IPS-NIHi7 (cell line): Measurements from ENCODE around the gene TTC7B.

Experiments
- DNase-seq: peaks from one replicate; pipeline ENCODE4 v3.0.0; 2012; ENCODE audit warnings: mixed read lengths; ENCODE audit errors: extremely low spot score

TTC7B gene

GRCh38 chr14:90491221-90491885 is 324.9 kb downstream of the TTC7B start:
- DNase-seq, result no peak

- no peak for DNase-seq
Observed at GRCh38 chr14:90490720-90491050, 325.5 kb downstream of the TTC7B start.

- DNase-seq, result no peak
Observed at GRCh38 chr14:90489916-90490719, 326.1 kb downstream of the TTC7B start.

DNA sequence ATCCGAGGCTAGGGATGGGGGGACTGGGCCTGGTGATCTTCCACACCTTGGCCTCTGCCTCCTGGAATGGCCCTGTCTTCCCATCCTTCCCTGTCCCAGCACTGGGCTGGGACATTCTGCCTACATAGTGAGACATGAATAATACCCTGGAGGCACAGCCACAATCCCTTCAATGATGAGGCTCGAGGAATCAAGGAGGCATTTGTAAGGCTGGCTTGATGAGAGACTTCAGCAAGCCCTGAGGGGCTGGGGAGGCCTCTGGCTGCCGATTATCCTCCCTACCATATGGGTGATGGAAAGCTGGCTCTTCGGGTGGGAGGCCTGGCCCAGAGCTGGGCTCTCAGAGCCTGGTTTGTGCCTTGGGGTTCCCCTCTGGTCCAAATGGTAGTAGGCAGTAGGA is 326.9 kb downstream of the TTC7B start:
- DNase-seq, result no peak

- no peak for DNase-seq
Observed at GRCh38 chr14:90488256-90488655, 328.0 kb downstream of the TTC7B start.

DNA sequence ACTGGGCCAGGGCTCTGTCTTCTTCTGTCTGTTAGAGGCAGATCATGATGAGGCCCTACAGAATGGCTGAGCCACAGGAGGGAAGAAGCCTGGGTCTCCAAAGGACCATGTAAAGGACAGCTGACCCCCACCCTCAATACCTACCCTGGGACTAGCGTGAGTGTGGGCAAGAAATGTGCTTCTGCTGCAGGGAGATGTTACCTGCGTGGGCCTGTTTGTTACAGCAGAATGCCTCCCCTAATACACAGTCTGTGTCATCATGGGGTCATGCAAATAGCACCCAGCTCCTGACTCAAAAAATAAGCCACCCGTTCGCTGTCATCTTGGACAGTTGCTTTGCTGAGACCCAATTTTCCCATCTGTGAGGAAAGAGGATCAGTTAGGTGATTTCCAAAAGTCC is 328.8 kb downstream of the TTC7B start:
- no peak for DNase-seq

DNA sequence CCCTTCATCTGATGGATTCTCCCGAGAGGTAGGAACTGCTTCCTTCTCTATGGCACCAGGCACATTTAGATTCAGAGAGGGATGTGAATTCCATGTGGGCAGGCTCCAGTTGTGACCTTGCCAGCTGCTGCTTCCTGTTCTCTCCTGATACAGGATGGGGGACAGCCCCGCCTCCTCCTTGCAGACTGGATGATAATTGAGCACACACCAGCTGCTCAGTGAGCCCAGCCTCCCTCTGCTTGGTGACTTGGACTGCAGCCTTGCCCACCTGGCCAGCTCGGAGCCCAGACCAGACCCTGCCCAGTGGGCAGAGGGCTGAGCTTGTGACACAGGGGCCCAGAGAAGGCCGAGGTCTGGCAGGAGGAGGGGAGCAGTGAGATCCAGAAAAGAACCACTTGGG is 329.2 kb downstream of the TTC7B start:
- DNase-seq, result no peak

- no peak for DNase-seq
Observed at GRCh38 chr14:90484291-90484690, 331.9 kb downstream of the TTC7B start.

- DNase-seq, result no peak
Observed at GRCh38 chr14:90483571-90483974, 332.7 kb downstream of the TTC7B start.

DNA sequence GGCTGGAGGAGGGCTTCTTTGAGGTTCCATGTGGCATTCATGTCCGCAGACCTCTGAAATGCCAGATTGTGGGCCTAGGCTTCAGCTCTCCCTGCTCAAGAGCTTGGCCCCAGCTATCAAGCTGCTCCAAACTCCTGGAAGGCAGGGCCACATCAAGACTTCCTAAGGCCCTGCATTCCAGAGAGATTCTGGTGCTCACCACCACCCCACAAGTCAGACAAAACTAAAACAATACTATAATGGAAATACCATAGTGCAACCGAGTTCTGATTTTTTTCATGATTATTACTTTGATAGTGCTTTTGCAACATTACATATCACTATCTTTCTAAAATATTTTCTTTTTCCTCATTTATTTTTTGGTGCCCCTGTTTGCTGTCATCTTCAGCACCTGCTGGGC is 333.1 kb downstream of the TTC7B start:
- no peak for DNase-seq

GRCh38 chr14:90475298-90475697 is 340.9 kb downstream of the TTC7B start:
- DNase-seq, result no peak
